GM12878 (cell line): ENCODE measurements around the gene STYXL1. TPM values are rescaled to one million over a fixed set of nuclear protein-coding genes. Genes with fewer than 3 reads are reported as not detected.

Experiments
- ATAC-seq: fragments of 200-7000 bp; cut with Tn5 transposase; 3 replicates; pipeline ENCODE4 v1.9.1; 2020; ENCODE audit warnings: mild to moderate bottlenecking, moderate library complexity
- BruUV-seq: library from RNA; stranded (reverse); fragments of 400-500 nt; replicated peaks from 2 replicates; lab custom pipeline; 2021; lab: Mats Ljungman, UMichigan
- CTCF ChIA-PET: fragments of 300-600 bp; sonication (Branson Sonifier 250); formaldehyde crosslinking; extraction: SDS; loops from one replicate; lab custom pipeline; 2021; ENCODE audit warnings: inconsistent platforms; lab: Yijun Ruan, JAX
- POLR2A ChIA-PET: fragments of 350-600 bp; formaldehyde crosslinking; extraction: SDS; loops from one replicate; lab custom pipeline; 2021; ENCODE audit warnings: inconsistent platforms; lab: Charles Lee
- RAD21 ChIA-PET: fragments of 300-600 bp; sonication (Branson Sonifier 250); formaldehyde crosslinking; loops from one replicate; lab custom pipeline; 2023; ENCODE audit warnings: antibody characterized with exemption; ENCODE audit not compliant: unreplicated experiment; lab: Charles Lee
- SMC1A ChIA-PET: fragments of 300-600 bp; sonication (Branson Sonifier 250); formaldehyde crosslinking; loops from one replicate; lab custom pipeline; 2023; ENCODE audit not compliant: unreplicated experiment, uncharacterized antibody; lab: Charles Lee
- DNase-seq: peaks from one replicate; pipeline ENCODE4 v3.0.0-alpha.2; 2011; ENCODE audit warnings: low read depth, low spot score
- FAIRE-seq: peaks from 3 replicates; lab custom pipeline; 2011; peaks lifted over from hg19 to GRCh38; lab: Jason Lieb, UNC
- H2AFZ ChIP-seq: 2 replicates; pipeline ENCODE4 v1.6.0; 2011; ENCODE audit warnings: low read depth, low read length, control low read depth; ENCODE audit not compliant: control insufficient read depth
- H3K27ac ChIP-seq: 2 replicates; pipeline ENCODE4 v1.5.1; 2011; ENCODE audit warnings: control low read depth; ENCODE audit not compliant: control insufficient read depth, insufficient read depth
- H3K27me3 ChIP-seq, 2 experiments: replicated peaks in 1 of 2; 2 replicates each; pipeline versions ENCODE4 v1.6.0 to v1.6.1; 2011; ENCODE audit warnings: low read length in 1 of 2; ENCODE audit not compliant: control insufficient read depth in 2 of 2, insufficient read depth in 2 of 2
- H3K36me3 ChIP-seq, 2 experiments: 2 replicates each; pipeline ENCODE4 v1.5.1; 2011; ENCODE audit warnings: low read length in 1 of 2; ENCODE audit not compliant: control insufficient read depth in 2 of 2, insufficient read depth in 2 of 2
- H3K4me1 ChIP-seq: 2 replicates; pipeline ENCODE4 v1.6.1; 2011; ENCODE audit warnings: mild to moderate bottlenecking, low read length, moderate library complexity, mixed read lengths; ENCODE audit not compliant: control insufficient read depth, insufficient read depth
- H3K4me2 ChIP-seq: 2 replicates; pipeline ENCODE4 v1.6.0; 2011; ENCODE audit warnings: control low read depth; ENCODE audit not compliant: control insufficient read depth, insufficient read depth
- H3K4me3 ChIP-seq: fragments of 200-600 bp; sonication (generic); 2 replicates; pipeline ENCODE4 v1.5.1; 2016
- H3K79me2 ChIP-seq: 2 replicates; pipeline ENCODE4 v1.6.0; 2011; ENCODE audit warnings: low read length; ENCODE audit not compliant: control insufficient read depth, insufficient read depth
- H3K9ac ChIP-seq: 2 replicates; pipeline ENCODE4 v1.8.0; 2011; ENCODE audit warnings: low read length, control low read depth, mixed read lengths; ENCODE audit not compliant: control insufficient read depth, insufficient read depth
- H3K9me3 ChIP-seq: replicated peaks from 3 replicates; pipeline ENCODE4 v1.5.1; 2011; ENCODE audit warnings: mild to moderate bottlenecking, low read length; ENCODE audit not compliant: control insufficient read depth, insufficient read depth
- H4K20me1 ChIP-seq: 2 replicates; pipeline ENCODE4 v1.6.0; 2011; ENCODE audit not compliant: control insufficient read depth, insufficient read depth
- FOS ChIP-seq: IDR thresholded peaks from 3 replicates; pipeline ENCODE4 v1.6.1; 2011; ENCODE audit warnings: borderline replicate concordance; ENCODE audit not compliant: insufficient read length; ENCODE audit errors: extremely low read depth
- NFYA ChIP-seq: IDR thresholded peaks from 2 replicates; pipeline ENCODE4 v1.6.1; 2011; ENCODE audit warnings: low read depth, mild to moderate bottlenecking, low read length, improper control_type of control experiment, borderline replicate concordance
- PML ChIP-seq: IDR thresholded peaks from 2 replicates; pipeline ENCODE4 v1.6.1; 2012; ENCODE audit warnings: low read length, inconsistent platforms
- POU2F2 ChIP-seq: IDR thresholded peaks from 3 replicates; pipeline ENCODE4 v1.6.1; 2011; ENCODE audit warnings: low read depth, mild to moderate bottlenecking, low read length, borderline replicate concordance
- SRF ChIP-seq, 2 experiments: IDR thresholded peaks; 2 replicates each; pipeline ENCODE4 v1.6.1; 2011; ENCODE audit warnings: low read depth in 2 of 2, low read length in 2 of 2, mild to moderate bottlenecking in 1 of 2, moderate library complexity in 1 of 2
- WGBS: methylation state at CpG from one replicate; pipeline ENCODE4 v1.1.6; 2016; ENCODE audit warnings: low lambda C conversion rate; ENCODE audit not compliant: insufficient replicate concordance, insufficient coverage; ENCODE audit errors: missing lambda C conversion rate; 5-methylcytosine and 5-hydroxymethylcytosine counted together
- in situ Hi-C: fragments of 300-500 bp; cut with MboI; formaldehyde crosslinking; loops from 9 replicates; pipeline ENCODE4 v1.14.3; 2018; ENCODE audit warnings: mixed read lengths
- intact Hi-C: fragments of 100-400 bp; cut with micrococcal nuclease; formaldehyde crosslinking; loops from one replicate; pipeline ENCODE4 v1.14.2; 2022; ENCODE audit not compliant: unreplicated experiment
- polyA plus RNA-seq, 11 experiments: library from polyadenylated mRNA; depleted of rRNA in 4 of 11; unstranded in 6 of 11; stranded (reverse) in 5 of 11; fragments of >200 nt; fragmentation: Nextera tagmentation in 4 of 11; fragmentation: Illumina TruSeq in 1 of 11; extraction: Ambion mirVana in 4 of 11; extraction: Trizol in 1 of 11; gene quantifications; 1 replicate in 1 of 11; 2 replicates in 10 of 11; pipeline versions ENCODE4 v1.2.1 to v1.2.3, GENCODE V29; 2011 to 2016; ENCODE audit warnings: inconsistent platforms in 2 of 11, missing spikeins in 2 of 11, low read depth in 1 of 11
- total RNA-seq, 4 experiments: library from RNA; depleted of rRNA in 3 of 4; stranded (reverse); fragments of >200 nt in 3 of 4; fragmentation: Illumina TruSeq in 1 of 4; extraction: Trizol in 1 of 4; gene quantifications; 2 replicates each; pipeline versions ENCODE4 v1.2.1 to v1.2.3, GENCODE V29; 2013 to 2021
- TF ChIP-seq, protein P1 (sequence below): fragments of 450-650 bp; IDR thresholded peaks from 2 replicates; pipeline ENCODE4 v1.6.1; 2018; ENCODE audit warnings: mild to moderate bottlenecking, low read depth, moderate library complexity; ENCODE audit not compliant: partially characterized antibody
- TF ChIP-seq, protein P2 (sequence below): fragments of 450-650 bp; IDR thresholded peaks from 2 replicates; pipeline ENCODE4 v1.6.1; 2017; ENCODE audit warnings: mild to moderate bottlenecking

The STYXL1 gene
- total and polyA plus RNA-seq, 10 of the 15 experiments (the other 5 are each of a cell fraction or from before 2014, with no cell fraction given): 18.4 to 65.9 (median 40.7) TPM

DNA sequence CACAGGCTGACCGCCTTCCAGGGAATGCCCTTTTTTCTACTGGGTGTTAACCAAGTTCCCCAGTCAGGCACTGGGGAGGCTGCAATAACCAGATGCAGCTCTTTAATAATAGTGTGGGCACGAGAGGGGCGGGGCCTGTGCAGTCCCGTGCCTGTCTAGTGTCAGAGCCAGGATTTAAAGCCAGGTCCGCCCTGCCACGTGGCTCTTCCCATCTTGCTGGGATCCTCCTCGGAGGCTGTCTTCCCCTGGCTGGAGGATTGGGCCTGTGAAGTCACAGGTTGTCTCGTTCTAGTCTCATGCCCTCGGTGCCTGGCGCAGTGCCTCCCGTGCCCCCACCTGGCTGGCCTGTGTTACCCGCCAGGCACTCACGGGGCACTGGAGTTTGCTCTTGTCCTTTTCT, 78.6 kb downstream of the STYXL1 start:
- no peaks in the 10 kb centered on the region for H4K20me1 ChIP-seq
- WGBS: over 99% methylated on average over 13 of the region's 13 CpGs
- H3K4me1 ChIP-seq: no peaks in the 10 kb centered on the region
- H2AFZ ChIP-seq: no peak overlapping the region
- H3K9me3 ChIP-seq: no peaks in the 10 kb centered on the region
- no peaks in the 10 kb centered on the region for H3K79me2 ChIP-seq
- in situ Hi-C loops (no loop called here), intact Hi-C loops (no loop called here)
- POLR2A ChIA-PET: no interaction called here
- no peak overlapping the region for H3K4me2 ChIP-seq
- H3K36me3 ChIP-seq: peaks cover 2 to 4% of the 10 kb centered on the region in 2 experiments; a peak in 3 of 4 replicates
- no peak overlapping the region for H3K9ac ChIP-seq
- no peak overlapping the region for H3K27ac ChIP-seq
- FAIRE-seq (no peak), ATAC-seq (no peak), DNase-seq (no peak)
- H3K27me3 ChIP-seq: no peaks in the 10 kb centered on the region
- RAD21 ChIA-PET: no interaction called here
- TF ChIP-seq FOS (no peak), SRF (IDR thresholded peaks at IDR 0.05; ENCODE audit: low read depth in 2 of 2, low read length in 2 of 2) (no peak), NFYA (no peak), PML (no peak), POU2F2 (no peak)
- TF ChIP-seq, protein P1, sequence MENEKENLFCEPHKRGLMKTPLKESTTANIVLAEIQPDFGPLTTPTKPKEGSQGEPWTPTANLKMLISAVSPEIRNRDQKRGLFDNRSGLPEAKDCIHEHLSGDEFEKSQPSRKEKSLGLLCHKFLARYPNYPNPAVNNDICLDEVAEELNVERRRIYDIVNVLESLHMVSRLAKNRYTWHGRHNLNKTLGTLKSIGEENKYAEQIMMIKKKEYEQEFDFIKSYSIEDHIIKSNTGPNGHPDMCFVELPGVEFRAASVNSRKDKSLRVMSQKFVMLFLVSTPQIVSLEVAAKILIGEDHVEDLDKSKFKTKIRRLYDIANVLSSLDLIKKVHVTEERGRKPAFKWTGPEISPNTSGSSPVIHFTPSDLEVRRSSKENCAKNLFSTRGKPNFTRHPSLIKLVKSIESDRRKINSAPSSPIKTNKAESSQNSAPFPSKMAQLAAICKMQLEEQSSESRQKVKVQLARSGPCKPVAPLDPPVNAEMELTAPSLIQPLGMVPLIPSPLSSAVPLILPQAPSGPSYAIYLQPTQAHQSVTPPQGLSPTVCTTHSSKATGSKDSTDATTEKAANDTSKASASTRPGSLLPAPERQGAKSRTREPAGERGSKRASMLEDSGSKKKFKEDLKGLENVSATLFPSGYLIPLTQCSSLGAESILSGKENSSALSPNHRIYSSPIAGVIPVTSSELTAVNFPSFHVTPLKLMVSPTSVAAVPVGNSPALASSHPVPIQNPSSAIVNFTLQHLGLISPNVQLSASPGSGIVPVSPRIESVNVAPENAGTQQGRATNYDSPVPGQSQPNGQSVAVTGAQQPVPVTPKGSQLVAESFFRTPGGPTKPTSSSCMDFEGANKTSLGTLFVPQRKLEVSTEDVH: no peak
- TF ChIP-seq, protein P2, sequence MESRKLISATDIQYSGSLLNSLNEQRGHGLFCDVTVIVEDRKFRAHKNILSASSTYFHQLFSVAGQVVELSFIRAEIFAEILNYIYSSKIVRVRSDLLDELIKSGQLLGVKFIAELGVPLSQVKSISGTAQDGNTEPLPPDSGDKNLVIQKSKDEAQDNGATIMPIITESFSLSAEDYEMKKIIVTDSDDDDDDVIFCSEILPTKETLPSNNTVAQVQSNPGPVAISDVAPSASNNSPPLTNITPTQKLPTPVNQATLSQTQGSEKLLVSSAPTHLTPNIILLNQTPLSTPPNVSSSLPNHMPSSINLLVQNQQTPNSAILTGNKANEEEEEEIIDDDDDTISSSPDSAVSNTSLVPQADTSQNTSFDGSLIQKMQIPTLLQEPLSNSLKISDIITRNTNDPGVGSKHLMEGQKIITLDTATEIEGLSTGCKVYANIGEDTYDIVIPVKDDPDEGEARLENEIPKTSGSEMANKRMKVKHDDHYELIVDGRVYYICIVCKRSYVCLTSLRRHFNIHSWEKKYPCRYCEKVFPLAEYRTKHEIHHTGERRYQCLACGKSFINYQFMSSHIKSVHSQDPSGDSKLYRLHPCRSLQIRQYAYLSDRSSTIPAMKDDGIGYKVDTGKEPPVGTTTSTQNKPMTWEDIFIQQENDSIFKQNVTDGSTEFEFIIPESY: no peak
- CTCF ChIA-PET: no interaction called here
- BruUV-seq: no TSS peak
- SMC1A ChIA-PET: no interaction called here
- H3K4me3 ChIP-seq: no peak overlapping the region
